H9 (cell line): ENCODE measurements around the gene ZNF652. TPM values are rescaled to one million over a fixed set of nuclear protein-coding genes. Genes with fewer than 3 reads are reported as not detected.

Experiments used
- DNase-seq: peaks from one replicate; pipeline ENCODE4 v3.0.0-alpha.2; 2017
- H2AFZ ChIP-seq: one replicate; pipeline ENCODE4 v1.6.1; 2013; ENCODE audit warnings: mild to moderate bottlenecking, low read length, control low read depth, moderate library complexity
- H2AK5ac ChIP-seq: 2 replicates; pipeline ENCODE4 v1.6.1; 2013; ENCODE audit warnings: low read length, control low read depth, mixed read lengths; ENCODE audit not compliant: insufficient read length
- H2BK120ac ChIP-seq: one replicate; pipeline ENCODE4 v1.6.1; 2013; ENCODE audit warnings: low read depth, mild to moderate bottlenecking, low read length, control low read depth, inconsistent platforms; ENCODE audit not compliant: poor library complexity, severe bottlenecking
- H2BK12ac ChIP-seq: 2 replicates; pipeline ENCODE4 v1.6.1; 2013; ENCODE audit warnings: low read length, control low read depth, mixed read lengths, low read depth; ENCODE audit not compliant: insufficient read length
- H2BK15ac ChIP-seq: 2 replicates; pipeline ENCODE4 v1.6.1; 2013; ENCODE audit warnings: low read depth, low read length, control low read depth
- H2BK20ac ChIP-seq: one replicate; pipeline ENCODE4 v1.6.1; 2013; ENCODE audit warnings: low read depth, mild to moderate bottlenecking, low read length, control low read depth, inconsistent platforms; ENCODE audit not compliant: poor library complexity, severe bottlenecking
- H2BK5ac ChIP-seq: 2 replicates; pipeline ENCODE4 v1.6.1; 2013; ENCODE audit warnings: low read length, control low read depth, mixed read lengths; ENCODE audit not compliant: insufficient read length
- H3K14ac ChIP-seq: 2 replicates; pipeline ENCODE4 v1.6.1; 2013; ENCODE audit warnings: low read length, control low read depth; ENCODE audit not compliant: insufficient read depth
- H3K18ac ChIP-seq: 2 replicates; pipeline ENCODE4 v1.6.1; 2013; ENCODE audit warnings: low read depth, mild to moderate bottlenecking, mixed read lengths, low read length, control low read depth; ENCODE audit not compliant: insufficient read length
- H3K23ac ChIP-seq: 2 replicates; pipeline ENCODE4 v1.6.1; 2013; ENCODE audit warnings: low read length, control low read depth, mixed read lengths, low read depth; ENCODE audit not compliant: insufficient read length
- H3K23me2 ChIP-seq: 2 replicates; pipeline ENCODE4 v1.6.1; 2013; ENCODE audit warnings: low read depth, mild to moderate bottlenecking, mixed read lengths, low read length, control low read depth; ENCODE audit not compliant: insufficient read length, poor library complexity, severe bottlenecking
- H3K27ac ChIP-seq: 2 replicates; pipeline ENCODE4 v1.5.1; 2013; ENCODE audit warnings: low read length, control low read depth, mixed read lengths, low read depth; ENCODE audit not compliant: insufficient read length
- H3K27me3 ChIP-seq: 2 replicates; pipeline ENCODE4 v1.6.1; 2013; ENCODE audit warnings: low read length, control low read depth, inconsistent platforms; ENCODE audit not compliant: insufficient read depth
- H3K4ac ChIP-seq: 2 replicates; pipeline ENCODE4 v1.6.1; 2013; ENCODE audit warnings: low read depth, mild to moderate bottlenecking, control low read depth, inconsistent platforms, low read length, moderate library complexity
- H3K4me1 ChIP-seq: 2 replicates; pipeline ENCODE4 v1.6.1; 2013; ENCODE audit warnings: low read length, control low read depth, inconsistent platforms; ENCODE audit not compliant: insufficient read depth
- H3K4me2 ChIP-seq: 2 replicates; pipeline ENCODE4 v1.6.1; 2013; ENCODE audit warnings: low read length, control low read depth, mixed read lengths; ENCODE audit not compliant: insufficient read length, insufficient read depth
- H3K56ac ChIP-seq: 2 replicates; pipeline ENCODE4 v1.6.1; 2013; ENCODE audit warnings: low read depth, mild to moderate bottlenecking, mixed read lengths, low read length, control low read depth; ENCODE audit not compliant: insufficient read length
- H3K79me1 ChIP-seq: 2 replicates; pipeline ENCODE4 v1.6.1; 2013; ENCODE audit warnings: low read depth, mild to moderate bottlenecking, moderate library complexity, low read length, control low read depth, inconsistent platforms; ENCODE audit not compliant: insufficient read depth, poor library complexity, severe bottlenecking
- H3K79me2 ChIP-seq: 2 replicates; pipeline ENCODE4 v1.6.1; 2013; ENCODE audit warnings: low read length, control low read depth, inconsistent platforms; ENCODE audit not compliant: insufficient read depth
- H3K9ac ChIP-seq: 2 replicates; pipeline ENCODE4 v1.6.1; 2013; ENCODE audit warnings: low read length, control low read depth, mixed read lengths; ENCODE audit not compliant: insufficient read length; ENCODE audit errors: extremely low read depth
- H3K9me3 ChIP-seq: one replicate; pipeline ENCODE4 v1.6.1; 2013; ENCODE audit warnings: low read depth, low read length, inconsistent platforms; ENCODE audit not compliant: control insufficient read depth
- H3T11ph ChIP-seq: one replicate; pipeline ENCODE4 v1.6.1; 2013; ENCODE audit warnings: mild to moderate bottlenecking, low read length, control low read depth, inconsistent platforms
- H4K20me1 ChIP-seq: one replicate; pipeline ENCODE4 v1.6.1; 2013; ENCODE audit not compliant: control insufficient read depth, insufficient read length, insufficient read depth
- H4K5ac ChIP-seq: 2 replicates; pipeline ENCODE4 v1.6.1; 2013; ENCODE audit warnings: low read depth, mild to moderate bottlenecking, mixed read lengths, low read length, control low read depth; ENCODE audit not compliant: insufficient read length
- H4K8ac ChIP-seq: replicated peaks from 2 replicates; pipeline ENCODE4 v1.6.1; 2013; ENCODE audit warnings: low read length, control low read depth, mixed read lengths, low read depth; ENCODE audit not compliant: insufficient read length
- H4K91ac ChIP-seq: 2 replicates; pipeline ENCODE4 v1.6.1; 2013; ENCODE audit warnings: low read depth, mild to moderate bottlenecking, moderate library complexity, mixed read lengths, low read length, control low read depth; ENCODE audit not compliant: insufficient read length
- H3K27ac Mint-ChIP-seq, 3 experiments: 2 replicates in 2 of 3; 3 replicates in 1 of 3; pipeline ENCODE4 v1.8.0; 2020 to 2021; ENCODE audit warnings: mixed read lengths in 3 of 3, mild to moderate bottlenecking in 1 of 3, moderate library complexity in 1 of 3
- H3K27me3 Mint-ChIP-seq: 2 replicates; pipeline ENCODE4 v1.8.0; 2021; ENCODE audit warnings: low read depth, mild to moderate bottlenecking, moderate library complexity, mixed read lengths
- H3K36me3 Mint-ChIP-seq, 3 experiments: 2 replicates in 2 of 3; 3 replicates in 1 of 3; pipeline ENCODE4 v1.8.0; 2020 to 2021; ENCODE audit warnings: low read depth in 3 of 3, mixed read lengths in 3 of 3; ENCODE audit not compliant: insufficient read depth in 1 of 3
- H3K4me1 Mint-ChIP-seq, 2 experiments: 2 replicates each; pipeline ENCODE4 v1.8.0; 2020; ENCODE audit warnings: mixed read lengths in 2 of 2
- H3K4me3 Mint-ChIP-seq, 2 experiments: 2 replicates in 1 of 2; 3 replicates in 1 of 2; pipeline ENCODE4 v1.8.0; 2020 to 2021; ENCODE audit warnings: mild to moderate bottlenecking in 2 of 2, mixed read lengths in 2 of 2, moderate library complexity in 1 of 2
- H3K9me3 Mint-ChIP-seq, 2 experiments: 2 replicates in 1 of 2; 3 replicates in 1 of 2; pipeline ENCODE4 v1.8.0; 2020; ENCODE audit warnings: mild to moderate bottlenecking in 2 of 2, mixed read lengths in 2 of 2, moderate library complexity in 1 of 2
- WGBS: extraction: QIAGEN DNeasy Blood & Tissue Kit; methylation state at CpG from one replicate; pipeline ENCODE4 v1.1.7; 2013; ENCODE audit warnings: missing lambda C conversion rate, low lambda C conversion rate, mixed read lengths; ENCODE audit not compliant: insufficient read length; ENCODE audit errors: extremely low coverage; 5-methylcytosine and 5-hydroxymethylcytosine counted together
- total RNA-seq: library from RNA; stranded (reverse); gene quantifications from 2 replicates; pipeline ENCODE4 v1.2.1, GENCODE V29; 2021
- TF ChIP-seq, protein P1 (sequence below): fragments of 200-600 bp; sonication (generic); conservative IDR thresholded peaks from 3 replicates; pipeline ENCODE4 v1.8.0; 2021; ENCODE audit warnings: antibody characterized with exemption, mild to moderate bottlenecking

Gene ZNF652
- total RNA-seq, 1 experiment from 2014 or later = 33.6 TPM

DNA sequence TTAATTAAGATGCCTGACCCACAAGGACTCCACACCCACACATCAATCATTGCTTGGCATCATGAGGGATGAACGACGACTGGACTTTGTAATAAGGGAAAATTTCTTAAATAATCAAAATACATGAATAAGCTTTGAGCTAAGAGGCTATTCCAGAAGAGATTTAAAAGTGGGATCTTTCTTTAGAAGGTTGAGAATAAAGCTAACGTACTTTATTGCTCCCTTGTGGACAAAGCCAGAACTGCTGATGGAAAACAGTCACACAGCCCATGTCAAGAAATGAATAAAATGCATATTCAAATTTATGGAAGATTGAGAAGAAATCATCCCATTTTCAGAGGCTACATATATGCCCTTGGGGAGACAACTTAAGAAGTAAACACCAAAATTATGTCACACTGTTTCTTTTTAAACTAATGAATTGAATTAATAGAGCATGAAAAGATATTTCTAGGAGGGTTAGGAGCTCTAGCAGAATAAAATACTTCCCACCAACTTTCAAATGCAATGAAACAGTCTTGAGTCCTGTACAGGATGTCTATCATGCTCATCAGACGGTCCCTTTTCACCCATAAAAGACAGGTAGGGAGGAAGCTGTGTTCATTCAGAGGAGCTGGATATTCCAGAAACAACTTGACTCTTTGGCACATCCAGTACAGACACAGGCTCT lies 71.2 kb downstream of the ZNF652 start:
- DNase-seq = no peak
- Histone ChIP-seq H2BK120ac (no peak overlapping the region), H3T11ph (no peak overlapping the region), H3K23me2 (no peaks in the 10 kb centered on the region), H3K79me1 (no peaks in the 10 kb centered on the region), H3K4me2 (no peak overlapping the region), H3K9ac (no peak overlapping the region), H3K18ac (no peak overlapping the region), H3K79me2 (no peaks in the 10 kb centered on the region), H3K23ac (no peak overlapping the region), H3K56ac (no peak overlapping the region), H4K20me1 (no peaks in the 10 kb centered on the region), H2BK12ac (no peak overlapping the region), H3K4ac (no peak overlapping the region), H4K91ac (no peak overlapping the region), H2BK20ac (no peak overlapping the region), H4K5ac (no peak overlapping the region), H2BK5ac (no peak overlapping the region), H3K4me1 (no peaks in the 10 kb centered on the region), H4K8ac (no peak overlapping the region), H3K9me3 (no peaks in the 10 kb centered on the region), H2AK5ac (no peak overlapping the region), H2BK15ac (no peak overlapping the region), H3K14ac (no peak overlapping the region), H2AFZ (no peak overlapping the region), H3K27me3 (no peaks in the 10 kb centered on the region; the same call in 1 of the 2 replicates), H3K27ac (no peak overlapping the region)
- peak overlapping the region in 1 of 3 experiments; percentile 30; a peak in 1 of 7 replicates for H3K27ac Mint-ChIP-seq
- TF ChIP-seq, protein P1, sequence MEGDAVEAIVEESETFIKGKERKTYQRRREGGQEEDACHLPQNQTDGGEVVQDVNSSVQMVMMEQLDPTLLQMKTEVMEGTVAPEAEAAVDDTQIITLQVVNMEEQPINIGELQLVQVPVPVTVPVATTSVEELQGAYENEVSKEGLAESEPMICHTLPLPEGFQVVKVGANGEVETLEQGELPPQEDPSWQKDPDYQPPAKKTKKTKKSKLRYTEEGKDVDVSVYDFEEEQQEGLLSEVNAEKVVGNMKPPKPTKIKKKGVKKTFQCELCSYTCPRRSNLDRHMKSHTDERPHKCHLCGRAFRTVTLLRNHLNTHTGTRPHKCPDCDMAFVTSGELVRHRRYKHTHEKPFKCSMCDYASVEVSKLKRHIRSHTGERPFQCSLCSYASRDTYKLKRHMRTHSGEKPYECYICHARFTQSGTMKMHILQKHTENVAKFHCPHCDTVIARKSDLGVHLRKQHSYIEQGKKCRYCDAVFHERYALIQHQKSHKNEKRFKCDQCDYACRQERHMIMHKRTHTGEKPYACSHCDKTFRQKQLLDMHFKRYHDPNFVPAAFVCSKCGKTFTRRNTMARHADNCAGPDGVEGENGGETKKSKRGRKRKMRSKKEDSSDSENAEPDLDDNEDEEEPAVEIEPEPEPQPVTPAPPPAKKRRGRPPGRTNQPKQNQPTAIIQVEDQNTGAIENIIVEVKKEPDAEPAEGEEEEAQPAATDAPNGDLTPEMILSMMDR = peak; percentile 75
- peaks cover 0 to 7% of the 10 kb centered on the region in 2 experiments; a peak in 3 of 4 replicates for H3K4me1 Mint-ChIP-seq
- no peaks in the 10 kb centered on the region; a peak in 2 of 7 replicates for H3K36me3 Mint-ChIP-seq
- H3K4me3 Mint-ChIP-seq = no peak overlapping the region
- no peaks in the 10 kb centered on the region for H3K27me3 Mint-ChIP-seq
- no CpG with 5 or more reads among the region's 4 CpGs for WGBS
- no peaks in the 10 kb centered on the region for H3K9me3 Mint-ChIP-seq
